ENCODE results near the gene CNEP1R1. TPM values are rescaled to one million over a fixed set of nuclear protein-coding genes. Genes with fewer than 3 reads are reported as not detected.

CNEP1R1 gene
- total RNA-seq, 1 experiment from 2014 or later: 15.6 TPM

Other genes with a start within 250 kb of the CNEP1R1 start
- 42.9 and 43.6 TPM in 2 replicates for gene ZNF423, start 169.1 kb upstream of the CNEP1R1 start, total RNA-seq (2014; rRNA removed; shearing (Covaris generic))
- 23.9 and 24.5 TPM in 2 replicates for gene HEATR3, start 40.7 kb downstream of the CNEP1R1 start, total RNA-seq (2014; rRNA removed; shearing (Covaris generic))
- 9.7 and 14.6 TPM in 2 replicates for gene TENT4B, start 128.1 kb downstream of the CNEP1R1 start, total RNA-seq (2014; rRNA removed; shearing (Covaris generic))
- 2.2 and 2.5 TPM in 2 replicates for gene ADCY7, start 241.3 kb downstream of the CNEP1R1 start, total RNA-seq (2014; rRNA removed; shearing (Covaris generic))